Pancreas (tissue), 10 donors: ENCODE data around the gene TMEM220. TPM values are rescaled to one million over a fixed set of nuclear protein-coding genes. Genes with fewer than 3 reads are reported as not detected.
A peak's percentile ranks its signal among the peaks of the same experiment; 100 is the strongest.

Experiments
- ATAC-seq, 4 donors: fragments of 200-7000 bp; cut with Tn5 transposase; one replicate each; pipeline versions ENCODE4 v1.8.0 to v1.9.1; 2020; ENCODE audit warnings: mild to moderate bottlenecking in 4 of 4, moderate library complexity in 4 of 4
- DNase-seq, 6 donors: peaks; one replicate each; pipeline ENCODE4 v3.0.0-alpha.2; 2020
- FAIRE-seq: peaks from 2 replicates; lab custom pipeline; 2012; peaks lifted over from hg19 to GRCh38; lab: Jason Lieb, UNC
- H3K27ac ChIP-seq, 4 donors: fragments of 200-600 bp; sonication (generic); 1 replicate in 3 of 4; 2 replicates in 1 of 4; pipeline versions ENCODE4 v1.5.0 to v1.8.0; 2020
- H3K27me3 ChIP-seq, 4 donors: fragments of 200-600 bp; one replicate each; pipeline ENCODE4 v1.8.0; 2021
- H3K36me3 ChIP-seq, 3 donors: fragments of 200-600 bp; sonication (generic) in 1 of 3; one replicate each; pipeline versions ENCODE4 v1.5.0 to v1.8.0; 2020 to 2021
- H3K4me1 ChIP-seq, 3 donors: fragments of 200-600 bp; one replicate each; pipeline ENCODE4 v1.8.0; 2021
- H3K4me3 ChIP-seq, 4 donors: fragments of 200-600 bp; sonication (generic) in 2 of 4; one replicate each; pipeline versions ENCODE4 v1.5.0 to v1.8.0; 2020 to 2021
- H3K9me3 ChIP-seq, 4 donors: fragments of 200-600 bp; one replicate each; pipeline ENCODE4 v1.8.0; 2021
- CTCF ChIP-seq, 4 donors: fragments of 200-600 bp; sonication (generic) in 3 of 4; IDR thresholded peaks; one replicate each; pipeline versions ENCODE4 v1.5.0 to v1.8.0; 2021; ENCODE audit warnings: antibody characterized with exemption in 4 of 4
- WGBS, 2 donors: extraction: QIAGEN DNeasy Blood & Tissue Kit; methylation state at CpG; one replicate each; pipeline ENCODE4 v1.1.7; 2013; 5-methylcytosine and 5-hydroxymethylcytosine counted together
- intact Hi-C, 3 donors: fragments of 100-400 bp; cut with DNase I; formaldehyde crosslinking; loops; one replicate each; pipeline versions ENCODE4 v1.11.1 to v1.14.2; 2022
- polyA plus RNA-seq, 2 donors: library from polyadenylated mRNA; stranded (reverse); fragments of 200-250 nt; gene quantifications; one replicate each; pipeline ENCODE4 v1.2.3, GENCODE V29; 2013
- total RNA-seq, 6 donors: library from RNA; stranded (reverse); fragmentation: NEBNext Ultra II Directional in 4 of 6; extraction: Animal tissue kit (Norgen Biotek cat#: 25700) in 4 of 6; gene quantifications; one replicate each; pipeline versions ENCODE4 v1.2.1 to v1.2.4, GENCODE V29; 2021 to 2023
- donor health status: healthy with polysubstance abuse.
- donor health status: DM: no; HTN: no; CAD: no; lungs with moderate emphysema.
- donor health status: DM: no; HTN: no; CAD: no.
- donor health status: control.
- donor health status: control.
- donor health status: Bipolar disorder and iron deficiency.
- donor health status: DM: yes; HTN: yes; CAD: no.
- donor health status: DM: no; HTN: no; CAD: no.
- donor health status: DM: no; HTN: no; CAD: no.
- donor health status: DM: yes; HTN: yes; CAD: no.

Gene TMEM220
- total and polyA plus RNA-seq, 8 donors: 3.0 to 12.4 (median 8.2) TPM

- ATAC-seq: no peak
- WGBS, 2 donors: 20 to 36% methylated on average over 2 of the region's 2 CpGs
- intact Hi-C loops: no loop called here
- no peak for FAIRE-seq
- Histone ChIP-seq H3K36me3 (no peaks in the 10 kb centered on the region), H3K27ac (no peak overlapping the region), H3K4me3 (no peak overlapping the region), H3K4me1 (no peaks in the 10 kb centered on the region), H3K27me3 (no peaks in the 10 kb centered on the region), H3K9me3 (no peaks in the 10 kb centered on the region)
- no peak for TF ChIP-seq CTCF (IDR thresholded peaks at IDR 0.05)
- DNase-seq: no peak
Measured at GRCh38 chr17:10776381-10776780, 46.6 kb upstream of the TMEM220 start.

- no peaks in the 10 kb centered on the region for H3K27me3 ChIP-seq
- TF ChIP-seq CTCF (IDR thresholded peaks at IDR 0.05): no peak
- intact Hi-C loops: no loop called here
- ATAC-seq: no peak
- no peaks in the 10 kb centered on the region for H3K36me3 ChIP-seq
- 68% methylated on average over 5 of the region's 5 CpGs for WGBS, 2 donors
- no peaks in the 10 kb centered on the region for H3K4me1 ChIP-seq
- H3K27ac ChIP-seq: no peak overlapping the region
- no peak overlapping the region for H3K4me3 ChIP-seq
- DNase-seq: no peak
- H3K9me3 ChIP-seq: no peaks in the 10 kb centered on the region
- peak; percentile 81 for FAIRE-seq
Measured at GRCh38 chr17:10775740-10776356, 46.0 kb upstream of the TMEM220 start.

DNA sequence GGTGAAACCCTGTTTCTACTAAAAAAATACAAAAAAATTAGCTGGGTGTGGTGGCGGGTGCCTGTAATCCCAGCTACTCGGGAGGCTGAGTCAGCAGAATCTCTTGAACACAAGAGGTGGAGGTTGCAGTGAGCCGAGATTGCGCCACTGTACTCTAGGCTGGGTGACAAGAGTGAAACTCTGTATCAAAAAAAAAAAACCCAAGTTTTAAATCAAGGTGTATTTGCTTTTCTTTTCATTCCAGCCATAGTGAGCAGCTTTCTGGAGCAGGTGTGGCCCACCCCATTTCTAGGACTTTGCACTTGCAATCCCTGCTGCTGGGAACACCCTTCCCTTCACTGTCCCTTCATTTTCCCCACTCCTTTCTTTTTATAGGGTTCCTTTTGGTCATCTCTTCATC, 45.2 kb upstream of the TMEM220 start:
- Histone ChIP-seq H3K27ac (no peak overlapping the region), H3K9me3 (no peaks in the 10 kb centered on the region), H3K4me1 (no peaks in the 10 kb centered on the region), H3K4me3 (no peak overlapping the region), H3K36me3 (no peaks in the 10 kb centered on the region), H3K27me3 (no peaks in the 10 kb centered on the region)
- FAIRE-seq (no peak), DNase-seq (no peak), ATAC-seq (no peak)
- 91 to 96% methylated on average over 4 of the region's 4 CpGs for WGBS, 2 donors
- intact Hi-C loops: no loop called here
- TF ChIP-seq CTCF (IDR thresholded peaks at IDR 0.05): no peak

DNA sequence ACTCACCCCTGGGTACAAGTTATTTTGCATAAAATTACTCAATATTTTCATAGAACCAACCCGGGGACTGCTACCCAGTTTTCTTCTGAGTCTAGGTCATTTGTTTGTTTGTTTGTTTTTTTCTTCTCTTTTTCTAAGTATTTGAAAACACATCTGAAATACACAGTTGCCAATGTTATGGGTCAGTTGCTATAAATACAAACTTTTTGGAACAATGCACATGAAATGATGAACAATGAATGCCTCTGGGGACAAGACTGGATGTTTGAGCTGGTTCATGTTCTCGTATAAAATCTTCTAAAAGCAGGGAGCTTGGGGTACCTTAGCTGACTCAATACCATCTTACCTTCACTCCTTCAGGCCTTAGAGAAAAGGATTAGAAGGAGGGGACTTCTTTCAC, 43.6 kb upstream of the TMEM220 start:
- ATAC-seq (no peak), FAIRE-seq (no peak), DNase-seq (no peak)
- no peaks in the 10 kb centered on the region for H3K36me3 ChIP-seq
- H3K9me3 ChIP-seq: no peaks in the 10 kb centered on the region
- intact Hi-C loops: no loop called here
- no peak for TF ChIP-seq CTCF (IDR thresholded peaks at IDR 0.05)
- H3K4me3 ChIP-seq: no peak overlapping the region
- no peaks in the 10 kb centered on the region for H3K4me1 ChIP-seq
- 81 to 83% methylated on average over 2 of the region's 2 CpGs for WGBS, 2 donors
- no peaks in the 10 kb centered on the region for H3K27me3 ChIP-seq
- H3K27ac ChIP-seq: no peak overlapping the region
